ENCODE results near the gene COL6A3.
A peak's percentile ranks its signal among the peaks of the same experiment; 100 is the strongest.

COL6A3 gene

GRCh38 chr2:237295889-237296480, 118.0 kb downstream of the COL6A3 start:
- H3K4me3 ChIP-seq (ENCODE audit: low read length), result no peak overlapping the region
- no peak for DNase-seq (ENCODE audit: low read depth)
- TF ChIP-seq CTCF (IDR thresholded peaks at IDR 0.05; ENCODE audit: insufficient read depth, low read depth, low read length, missing control alignments), result no peak

- no peak for TF ChIP-seq CTCF (IDR thresholded peaks at IDR 0.05; ENCODE audit: insufficient read depth, low read depth, low read length, missing control alignments)
- H3K4me3 ChIP-seq (ENCODE audit: low read length), result no peak overlapping the region
- no peak for DNase-seq (ENCODE audit: low read depth)
Measured at GRCh38 chr2:237294460-237294859, 119.5 kb downstream of the COL6A3 start.

- no peak for TF ChIP-seq CTCF (IDR thresholded peaks at IDR 0.05; ENCODE audit: insufficient read depth, low read depth, low read length, missing control alignments)
- no peak for DNase-seq (ENCODE audit: low read depth)
- no peak overlapping the region for H3K4me3 ChIP-seq (ENCODE audit: low read length)
Measured at GRCh38 chr2:237293978-237294377, 120.0 kb downstream of the COL6A3 start.

- peak; percentile 95 for DNase-seq (ENCODE audit: low read depth)
- H3K4me3 ChIP-seq (ENCODE audit: low read length), result no peak overlapping the region
- TF ChIP-seq CTCF (IDR thresholded peaks at IDR 0.05; ENCODE audit: insufficient read depth, low read depth, low read length, missing control alignments), result no peak
Measured at GRCh38 chr2:237291138-237291792, 122.7 kb downstream of the COL6A3 start.

GRCh38 chr2:237290261-237290660, 123.7 kb downstream of the COL6A3 start:
- H3K4me3 ChIP-seq (ENCODE audit: low read length), result no peak overlapping the region
- DNase-seq (ENCODE audit: low read depth), result no peak
- no peak for TF ChIP-seq CTCF (IDR thresholded peaks at IDR 0.05; ENCODE audit: insufficient read depth, low read depth, low read length, missing control alignments)

- DNase-seq (ENCODE audit: low read depth), result no peak
- no peak overlapping the region for H3K4me3 ChIP-seq (ENCODE audit: low read length)
- TF ChIP-seq CTCF (IDR thresholded peaks at IDR 0.05; ENCODE audit: insufficient read depth, low read depth, low read length, missing control alignments), result no peak
Measured at GRCh38 chr2:237289139-237289538, 124.8 kb downstream of the COL6A3 start.

GRCh38 chr2:237287872-237288271, 126.1 kb downstream of the COL6A3 start:
- no peak overlapping the region for H3K4me3 ChIP-seq (ENCODE audit: low read length)
- DNase-seq (ENCODE audit: low read depth), result no peak
- no peak for TF ChIP-seq CTCF (IDR thresholded peaks at IDR 0.05; ENCODE audit: insufficient read depth, low read depth, low read length, missing control alignments)
